GM18951 (cell line): ENCODE measurements around the gene PHLDB1.

Source experiments
- POLR2A ChIP-seq: IDR thresholded peaks from 4 replicates; pipeline ENCODE4 v1.6.1; 2011; ENCODE audit warnings: mild to moderate bottlenecking; ENCODE audit not compliant: insufficient read length, insufficient read depth; ENCODE audit errors: extremely low read depth
- in situ Hi-C: fragments of 300-500 bp; cut with MboI; formaldehyde crosslinking; loops from one replicate; pipeline ENCODE4 v1.12.0; 2022; ENCODE audit warnings: low sequenced_read_pairs, mixed read lengths, inconsistent platforms; ENCODE audit not compliant: unreplicated experiment

PHLDB1 gene

GRCh38 chr11:118656563-118657165 is 49.2 kb downstream of the PHLDB1 start:
- in situ Hi-C loops = no loop called here
- no peak for TF ChIP-seq POLR2A

GRCh38 chr11:118657238-118657637 is 49.8 kb downstream of the PHLDB1 start:
- no peak for TF ChIP-seq POLR2A
- in situ Hi-C loops = no loop called here

- in situ Hi-C loops = no loop called here
- TF ChIP-seq POLR2A = no peak
These were observed 50.5 kb downstream of the PHLDB1 start for GRCh38 chr11:118657709-118658428.

- in situ Hi-C loops = no loop called here
- no peak for TF ChIP-seq POLR2A
These were observed 51.3 kb downstream of the PHLDB1 start for GRCh38 chr11:118658429-118659313.

- in situ Hi-C loops = no loop called here
These were observed 52.0 kb downstream of the PHLDB1 start for GRCh38 chr11:118659314-118659952.

GRCh38 chr11:118659953-118660680 is 52.7 kb downstream of the PHLDB1 start:
- no peak for TF ChIP-seq POLR2A
- in situ Hi-C loops = no loop called here

More at GRCh38 chr11:118659314-118659952, 52.0 kb downstream of the PHLDB1 start:
- no peak for TF ChIP-seq POLR2A

GRCh38 chr11:118660681-118661424 is 53.4 kb downstream of the PHLDB1 start:
- in situ Hi-C loops = no loop called here

GRCh38 chr11:118661425-118662301 is 54.2 kb downstream of the PHLDB1 start:
- no peak for TF ChIP-seq POLR2A

More at GRCh38 chr11:118660681-118661424, 53.4 kb downstream of the PHLDB1 start:
- no peak for TF ChIP-seq POLR2A

GRCh38 chr11:118662401-118663271 is 55.2 kb downstream of the PHLDB1 start:
- in situ Hi-C loops = no loop called here

More at GRCh38 chr11:118661425-118662301, 54.2 kb downstream of the PHLDB1 start:
- in situ Hi-C loops = no loop called here

GRCh38 chr11:118663381-118663780 is 56.0 kb downstream of the PHLDB1 start:
- in situ Hi-C loops = no loop called here

More at GRCh38 chr11:118662401-118663271, 55.2 kb downstream of the PHLDB1 start:
- TF ChIP-seq POLR2A = no peak

GRCh38 chr11:118663902-118664301 is 56.5 kb downstream of the PHLDB1 start:
- TF ChIP-seq POLR2A = no peak
- in situ Hi-C loops = no loop called here

More at GRCh38 chr11:118663381-118663780, 56.0 kb downstream of the PHLDB1 start:
- no peak for TF ChIP-seq POLR2A
